GM21576 (cell line): ENCODE data around the gene IL9R.
"Not testable (repeated sequence)": the region's sequence is repeated elsewhere in the genome, so short reads cannot be mapped to it uniquely, and the experiment has no call there.

ENCODE experiments used
- ATAC-seq: cut with Tn5 transposase; IDR thresholded peaks from one replicate; pipeline ENCODE4 v1.9.1; 2021; ENCODE audit warnings: mild to moderate bottlenecking, moderate library complexity; ENCODE audit not compliant: unreplicated experiment

The IL9R gene

DNA sequence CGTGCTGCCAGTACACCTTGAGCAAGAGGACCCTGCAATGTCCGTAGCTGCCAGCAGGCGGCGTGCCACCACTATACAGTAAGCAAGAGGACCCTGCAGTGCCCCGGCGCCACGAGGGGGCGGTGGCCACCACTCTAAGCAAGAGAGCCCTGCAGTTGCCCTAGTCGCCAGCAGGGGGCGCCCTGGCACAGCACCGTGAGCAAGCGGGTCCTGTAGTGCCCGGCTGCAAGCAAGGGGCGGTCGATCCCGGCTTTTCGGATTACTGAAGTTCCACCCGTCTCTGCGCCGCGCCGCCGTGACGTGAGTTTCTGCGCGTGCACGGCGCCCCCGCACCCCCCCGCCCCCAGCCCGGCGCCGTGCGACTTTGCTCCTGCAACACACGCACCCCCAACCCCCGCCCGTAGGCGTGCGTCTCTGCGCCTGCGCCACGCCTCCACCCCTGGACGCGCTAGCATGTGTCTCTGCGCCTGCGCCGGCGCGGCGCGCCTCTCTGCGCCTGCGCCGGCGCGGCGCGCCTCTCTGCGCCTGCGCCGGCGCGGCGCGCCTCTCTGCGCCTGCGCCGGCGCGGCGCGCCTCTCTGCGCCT, 31.2 kb downstream of the IL9R start:
- not testable (repeated sequence) for ATAC-seq

DNA sequence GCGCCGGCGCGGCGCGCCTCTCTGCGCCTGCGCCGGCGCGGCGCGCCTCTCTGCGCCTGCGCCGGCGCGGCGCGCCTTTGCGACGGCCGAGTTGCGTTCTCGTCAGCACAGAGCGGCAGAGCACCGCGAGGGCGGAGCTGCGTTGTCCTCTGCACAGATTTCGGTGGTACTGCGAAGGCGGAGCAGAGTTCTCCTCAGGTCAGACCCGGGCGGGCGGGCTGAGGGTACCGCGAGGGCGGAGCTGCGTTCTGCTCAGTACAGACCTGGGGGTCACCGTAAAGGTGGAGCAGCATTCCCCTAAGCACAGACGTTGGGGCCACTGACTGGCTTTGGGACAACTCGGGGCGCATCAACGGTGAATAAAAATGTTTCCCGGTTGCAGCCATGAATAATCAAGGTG, 31.8 kb downstream of the IL9R start:
- not testable (repeated sequence) for ATAC-seq

DNA sequence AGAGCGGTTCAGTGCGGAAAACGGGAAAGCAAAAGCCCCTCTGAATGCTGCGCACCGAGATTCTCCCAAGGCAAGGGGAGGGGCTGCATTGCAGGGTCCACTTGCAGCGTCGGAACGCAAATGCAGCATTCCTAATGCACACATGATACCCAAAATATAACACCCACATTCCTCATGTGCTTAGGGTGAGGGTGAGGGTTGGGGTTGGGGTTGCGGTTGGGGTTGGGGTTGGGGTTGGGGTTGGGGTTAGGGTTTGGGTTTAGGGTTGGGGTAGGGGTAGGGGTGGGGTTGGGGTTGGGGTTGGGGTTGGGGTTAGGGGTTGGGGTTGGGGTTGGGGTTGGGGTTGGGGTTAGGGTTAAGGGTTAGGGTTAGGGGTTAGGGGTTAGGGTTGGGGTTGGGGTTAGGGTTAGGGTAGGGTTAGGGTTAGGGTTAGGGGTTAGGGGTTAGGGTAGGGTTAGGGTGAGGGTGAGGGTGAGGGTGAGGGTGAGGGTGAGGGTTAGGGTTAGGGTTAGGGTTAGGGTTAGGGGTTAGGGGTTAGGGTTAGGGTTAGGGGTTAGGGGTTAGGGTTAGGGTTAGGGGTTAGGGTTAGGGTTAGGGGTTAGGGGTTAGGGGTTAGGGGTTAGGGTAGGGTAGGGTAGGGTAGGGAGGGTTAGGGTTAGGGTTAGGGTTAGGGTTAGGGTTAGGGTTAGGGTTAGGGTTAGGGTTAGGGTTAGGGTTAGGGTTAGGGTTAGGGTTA, 32.4 kb downstream of the IL9R start:
- ATAC-seq: not testable (repeated sequence)

DNA sequence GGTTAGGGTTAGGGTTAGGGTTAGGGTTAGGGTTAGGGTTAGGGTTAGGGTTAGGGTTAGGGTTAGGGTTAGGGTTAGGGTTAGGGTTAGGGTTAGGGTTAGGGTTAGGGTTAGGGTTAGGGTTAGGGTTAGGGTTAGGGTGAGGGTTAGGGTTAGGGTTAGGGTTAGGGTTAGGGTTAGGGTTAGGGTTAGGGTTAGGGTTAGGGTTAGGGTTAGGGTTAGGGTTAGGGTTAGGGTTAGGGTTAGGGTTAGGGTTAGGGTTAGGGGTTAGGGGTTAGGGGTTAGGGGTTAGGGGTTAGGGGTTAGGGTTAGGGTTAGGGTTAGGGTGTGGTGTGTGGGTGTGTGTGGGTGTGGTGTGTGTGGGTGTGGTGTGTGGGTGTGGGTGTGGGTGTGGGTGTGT, 33.0 kb downstream of the IL9R start:
- ATAC-seq: not testable (repeated sequence)
